C1 segment of cervical spinal cord (tissue), 14 donors: Measurements from ENCODE around the gene HDGFL2.
A peak's percentile ranks its signal among the peaks of the same experiment; 100 is the strongest.

Source experiments
- DNase-seq, 14 donors: peaks; one replicate each; lab custom pipeline; 2025; lab: John Stamatoyannopoulos, UW

Gene HDGFL2

GRCh38 chr19:4472174-4472974, at the start of gene HDGFL2:
TSS of gene HDGFL2 (plus strand) at chr19:4472297. CDS start at chr19:4472351, 54 bp downstream.
- peak in 1 of 14 donors; percentile 41 for DNase-seq

- no peak for DNase-seq
Measured at GRCh38 chr19:4423416-4424126, 48.5 kb upstream of the HDGFL2 start.

- no peak for DNase-seq
Measured at GRCh38 chr19:4425537-4425936, 46.6 kb upstream of the HDGFL2 start.

- no peak for DNase-seq
Measured at GRCh38 chr19:4428326-4428975, 43.6 kb upstream of the HDGFL2 start.

GRCh38 chr19:4429256-4429655, 42.8 kb upstream of the HDGFL2 start:
- DNase-seq = no peak

GRCh38 chr19:4429771-4430171, 42.3 kb upstream of the HDGFL2 start:
- DNase-seq = no peak

- DNase-seq = peak in 8 of 14 donors; percentile 8 to 41 (median 27)
Measured at GRCh38 chr19:4430760-4431159, 41.3 kb upstream of the HDGFL2 start.

GRCh38 chr19:4431296-4431695, 40.8 kb upstream of the HDGFL2 start:
- no peak for DNase-seq

- peak in 6 of 14 donors; percentile 5 to 46 (median 34) for DNase-seq
Measured at GRCh38 chr19:4431808-4432674, 40.1 kb upstream of the HDGFL2 start.

GRCh38 chr19:4432918-4433506, 39.1 kb upstream of the HDGFL2 start:
- DNase-seq = no peak

- no peak for DNase-seq
Measured at GRCh38 chr19:4434391-4434790, 37.7 kb upstream of the HDGFL2 start.

- no peak for DNase-seq
Measured at GRCh38 chr19:4436231-4436630, 35.9 kb upstream of the HDGFL2 start.

GRCh38 chr19:4437103-4437502, 35.0 kb upstream of the HDGFL2 start:
- DNase-seq = no peak

- DNase-seq = peak in 1 of 14 donors; percentile 36
Measured at GRCh38 chr19:4439243-4439642, 32.9 kb upstream of the HDGFL2 start.

- no peak for DNase-seq
Measured at GRCh38 chr19:4441994-4442818, 29.9 kb upstream of the HDGFL2 start.

GRCh38 chr19:4442819-4443146, 29.3 kb upstream of the HDGFL2 start:
- DNase-seq = no peak

- no peak for DNase-seq
Measured at GRCh38 chr19:4443188-4443587, 28.9 kb upstream of the HDGFL2 start.

GRCh38 chr19:4443966-4444764, 27.9 kb upstream of the HDGFL2 start:
- no peak for DNase-seq
